Common myeloid progenitor, CD34-positive (primary cell): Measurements from ENCODE around the gene NANOS3.

Source experiments
- CTCF ChIA-PET: fragments of 350-600 bp; sonication (Branson Sonifier 250); formaldehyde crosslinking; loops from one replicate; lab custom pipeline; 2021; ENCODE audit warnings: antibody characterized with exemption; lab: Charles Lee
- POLR2A ChIA-PET: fragments of 350-600 bp; sonication (Branson Sonifier 250); formaldehyde crosslinking; loops from one replicate; lab custom pipeline; 2021; ENCODE audit warnings: antibody characterized with exemption; lab: Charles Lee
- DNase-seq, 3 donors: peaks; one replicate each; pipeline versions ENCODE4 v3.0.0 to v3.0.0-alpha.2; 2013
- H3K27ac ChIP-seq, 2 experiments: 1 replicate in 1 of 2; 2 replicates in 1 of 2; pipeline ENCODE4 v1.7.0; 2013; ENCODE audit warnings: inconsistent platforms in 2 of 2, low read length in 2 of 2, mild to moderate bottlenecking in 2 of 2, low read depth in 1 of 2, moderate library complexity in 1 of 2; ENCODE audit not compliant: severe bottlenecking in 2 of 2, insufficient read depth in 1 of 2, poor library complexity in 1 of 2
- H3K27me3 ChIP-seq, 5 experiments: replicated peaks in 2 of 5; 1 replicate in 3 of 5; 2 replicates in 2 of 5; pipeline versions ENCODE4 v1.6.1 to v1.7.0; 2013; ENCODE audit warnings: low read length in 4 of 5, mild to moderate bottlenecking in 2 of 5, moderate library complexity in 2 of 5, inconsistent platforms in 1 of 5; ENCODE audit not compliant: insufficient read depth in 5 of 5, control insufficient read depth in 4 of 5
- H3K36me3 ChIP-seq, 4 experiments: 1 replicate in 2 of 4; 2 replicates in 2 of 4; pipeline versions ENCODE4 v1.6.1 to v1.7.0; 2013; ENCODE audit warnings: low read length in 3 of 4, control low read depth in 1 of 4, mild to moderate bottlenecking in 1 of 4; ENCODE audit not compliant: control insufficient read depth in 4 of 4, insufficient read depth in 4 of 4
- H3K4me1 ChIP-seq, 4 experiments: 1 replicate in 3 of 4; 2 replicates in 1 of 4; pipeline versions ENCODE4 v1.6.1 to v1.7.1; 2013; ENCODE audit warnings: low read length in 3 of 4, mild to moderate bottlenecking in 3 of 4, control low read depth in 1 of 4, inconsistent platforms in 1 of 4, moderate library complexity in 1 of 4; ENCODE audit not compliant: control insufficient read depth in 4 of 4, insufficient read depth in 4 of 4; ENCODE audit errors: control extremely low read depth in 1 of 4
- H3K4me3 ChIP-seq, 7 experiments: 1 replicate in 4 of 7; 2 replicates in 3 of 7; pipeline versions ENCODE4 v1.5.1 to v1.7.0; 2013; ENCODE audit warnings: mild to moderate bottlenecking in 7 of 7, low read length in 6 of 7, moderate library complexity in 6 of 7, inconsistent platforms in 2 of 7, low read depth in 2 of 7, control low read depth in 1 of 7; ENCODE audit not compliant: insufficient read depth in 4 of 7, control insufficient read depth in 1 of 7; ENCODE audit errors: extremely low read depth in 1 of 7
- H3K9me3 ChIP-seq, 5 experiments: 1 replicate in 4 of 5; 2 replicates in 1 of 5; pipeline versions ENCODE4 v1.6.1 to v1.7.1; 2013; ENCODE audit warnings: low read length in 4 of 5, mild to moderate bottlenecking in 2 of 5, inconsistent platforms in 1 of 5, low read depth in 1 of 5, moderate library complexity in 1 of 5; ENCODE audit not compliant: control insufficient read depth in 4 of 5, insufficient read depth in 2 of 5; ENCODE audit errors: control extremely low read depth in 1 of 5
- WGBS: methylation state at CpG from one replicate; pipeline ENCODE4 v1.1.5; 2013; ENCODE audit not compliant: insufficient coverage; 5-methylcytosine and 5-hydroxymethylcytosine counted together

NANOS3 gene

GRCh38 chr19:13839938-13840304, 37.0 kb upstream of the NANOS3 start:
- peak overlapping the region; percentile 97 to 98 for H3K27ac ChIP-seq
- ChIA-PET POLR2A (interaction anchor here (0.9 to 12.6 kb wide), 8 partner anchors 10 to 249 kb away, joined by 3 to 555 read pairs (median 4); no protein-coding TSS in a partner anchor), CTCF (interaction anchor here (1.8 to 10.5 kb wide), 3 partner anchors 16 to 31 kb away, joined by 4 to 147 read pairs (median 5); no protein-coding TSS in a partner anchor)

GRCh38 chr19:13840305-13841085, 36.4 kb upstream of the NANOS3 start:
- POLR2A ChIA-PET, result interaction anchor here (1.0 to 12.6 kb wide), 7 partner anchors 10 to 32 kb away, joined by 3 to 555 read pairs (median 4); no protein-coding TSS in a partner anchor
- CTCF ChIA-PET, result interaction anchor here (1.0 to 10.5 kb wide), 5 partner anchors 16 to 44 kb away, joined by 3 to 147 read pairs (median 5); partner anchors contain the start of gene NANOS3
- 26% methylated on average over 15 of the region's 23 CpGs for WGBS
- Histone ChIP-seq H3K27ac (peak overlapping the region; percentile 97 to 98), H3K9me3 (no peaks in the 10 kb centered on the region), H3K4me3 (peak overlapping the region; percentile 63 to 97 (median 86)), H3K4me1 (peaks cover 8 to 88% (median 83%) of the 10 kb centered on the region in 4 experiments), H3K36me3 (peaks cover 0 to 12% (median 6%) of the 10 kb centered on the region in 4 experiments), H3K27me3 (no peaks in the 10 kb centered on the region)
- DNase-seq, result peak in 2 of 3 donors; percentile 65 to 78

More at GRCh38 chr19:13839938-13840304, 37.0 kb upstream of the NANOS3 start:
- Histone ChIP-seq H3K36me3 (peaks cover 0 to 13% (median 6%) of the 10 kb centered on the region in 4 experiments), H3K4me3 (peak overlapping the region; percentile 63 to 97 (median 86)), H3K4me1 (peaks cover 7 to 89% (median 84%) of the 10 kb centered on the region in 4 experiments), H3K9me3 (no peaks in the 10 kb centered on the region), H3K27me3 (no peaks in the 10 kb centered on the region)
- peak in 1 of 3 donors; percentile 90 for DNase-seq
- 0% methylated on average over 3 of the region's 6 CpGs for WGBS

DNA sequence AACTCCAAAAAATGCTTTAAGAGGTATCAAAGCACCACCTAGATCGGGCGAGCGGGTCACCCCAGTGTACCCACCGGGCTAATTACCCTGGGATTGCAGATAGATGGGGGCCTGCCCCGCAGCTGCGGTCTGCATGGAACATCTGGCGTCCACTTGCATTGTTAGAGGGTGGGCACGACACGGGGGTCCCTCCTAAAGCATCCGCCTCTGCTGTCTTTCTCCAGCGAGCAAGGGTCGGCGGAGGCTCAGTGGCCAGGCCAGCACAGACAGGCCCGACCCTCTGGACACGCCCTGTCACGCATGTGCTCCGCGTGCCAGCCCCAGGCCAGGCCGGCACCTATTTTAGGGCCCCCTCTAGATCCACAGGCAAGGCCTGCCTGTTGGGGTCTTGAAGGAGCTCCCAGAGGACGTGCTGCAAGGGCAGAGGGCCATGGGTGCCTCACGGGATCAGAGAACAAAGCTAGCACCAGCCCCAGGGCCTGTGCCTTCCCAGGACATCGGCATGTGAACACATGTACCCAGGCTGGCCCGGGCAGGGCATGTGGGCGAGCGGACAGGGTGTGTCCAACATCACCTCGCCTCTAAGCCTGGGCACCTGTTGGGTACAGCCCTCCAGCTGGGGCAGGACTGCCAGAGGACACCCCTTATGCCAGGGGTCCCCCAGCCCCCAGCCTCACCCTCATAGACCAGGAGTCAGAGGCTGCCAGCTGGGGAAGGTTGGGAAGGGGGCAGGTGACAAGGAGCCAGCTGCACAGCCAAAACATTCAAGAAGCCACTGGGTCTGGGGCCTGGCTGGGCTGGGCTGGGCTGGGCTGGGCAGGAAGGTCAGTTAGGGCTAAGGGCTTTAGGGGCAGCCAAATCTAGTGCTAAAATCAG, 35.6 kb upstream of the NANOS3 start:
- H3K27me3 ChIP-seq, result no peaks in the 10 kb centered on the region
- H3K27ac ChIP-seq, result peak overlapping the region; percentile 97 to 98
- H3K36me3 ChIP-seq, result peaks cover 0 to 6% (median 2%) of the 10 kb centered on the region in 4 experiments
- 60% methylated on average over 25 of the region's 26 CpGs for WGBS
- H3K4me1 ChIP-seq, result peaks cover 12 to 87% (median 82%) of the 10 kb centered on the region in 4 experiments
- H3K9me3 ChIP-seq, result no peaks in the 10 kb centered on the region
- peak overlapping the region; percentile 63 to 97 (median 86) for H3K4me3 ChIP-seq
- peak in 1 of 3 donors; percentile 45 for DNase-seq
- ChIA-PET CTCF (interaction anchor here (1.0 to 10.5 kb wide), 4 partner anchors 21 to 43 kb away, joined by 3 to 147 read pairs (median 5); partner anchors contain the start of gene NANOS3), POLR2A (interaction anchor here (0.6 to 12.6 kb wide), 7 partner anchors 9 to 32 kb away, joined by 3 to 555 read pairs (median 4); no protein-coding TSS in a partner anchor)

DNA sequence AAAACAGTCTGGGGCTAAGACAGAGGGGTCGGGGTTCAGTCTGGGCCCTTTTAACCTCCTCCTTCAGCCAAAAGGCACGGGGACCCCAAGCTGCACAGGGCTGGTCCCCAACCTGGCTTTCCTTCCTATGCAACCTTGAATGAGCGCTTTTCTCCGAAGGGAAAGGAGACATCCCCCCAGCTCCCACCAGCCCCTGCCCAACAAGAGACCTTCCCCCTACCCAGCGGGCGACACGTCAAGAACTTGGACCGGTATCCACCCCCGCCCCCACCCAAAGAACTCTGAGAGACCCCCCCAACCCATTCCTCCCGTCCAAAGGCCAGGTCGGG, 35.0 kb upstream of the NANOS3 start:
- CTCF ChIA-PET, result interaction anchor here (1.0 to 10.5 kb wide), 3 partner anchors 20 to 42 kb away, joined by 3 to 147 read pairs (median 6); partner anchors contain the start of gene NANOS3
- Histone ChIP-seq H3K4me1 (peaks cover 12 to 86% (median 80%) of the 10 kb centered on the region in 4 experiments), H3K36me3 (peaks cover 0 to 4% (median 2%) of the 10 kb centered on the region in 4 experiments), H3K9me3 (no peaks in the 10 kb centered on the region), H3K27me3 (no peaks in the 10 kb centered on the region), H3K27ac (peak overlapping the region; percentile 97 to 98), H3K4me3 (peak overlapping the region; percentile 63 to 97 (median 86))
- DNase-seq, result peak in 1 of 3 donors; percentile 53
- POLR2A ChIA-PET, result interaction anchor here (0.6 to 12.6 kb wide), 7 partner anchors 8 to 31 kb away, joined by 3 to 555 read pairs (median 4); no protein-coding TSS in a partner anchor
- WGBS, result 10% methylated on average over 2 of the region's 11 CpGs

GRCh38 chr19:13842291-13843103, 34.4 kb upstream of the NANOS3 start:
- Histone ChIP-seq H3K4me3 (peak overlapping the region; percentile 63 to 97 (median 86)), H3K27me3 (no peaks in the 10 kb centered on the region), H3K36me3 (peaks cover 0 to 4% (median 2%) of the 10 kb centered on the region in 4 experiments), H3K27ac (peak overlapping the region; percentile 97 to 98), H3K9me3 (no peaks in the 10 kb centered on the region), H3K4me1 (peaks cover 12 to 86% (median 78%) of the 10 kb centered on the region in 4 experiments)
- under 1% methylated on average over 58 of the region's 95 CpGs for WGBS
- ChIA-PET CTCF (interaction anchor here (1.9 to 10.5 kb wide), 2 partner anchors 20 to 35 kb away, joined by 6 to 147 read pairs; partner anchors contain the start of gene NANOS3), POLR2A (interaction anchor here (0.7 to 12.6 kb wide), 5 partner anchors 8 to 30 kb away, joined by 3 to 555 read pairs (median 6); no protein-coding TSS in a partner anchor)
- DNase-seq, result peak in 2 of 3 donors; percentile 82 to 85
